ENCODE measurements around the gene LOXL1. TPM values are rescaled to one million over a fixed set of nuclear protein-coding genes. Genes with fewer than 3 reads are reported as not detected.
A peak's percentile ranks its signal among the peaks of the same experiment; 100 is the strongest.

LOXL1 gene
- total and polyA plus RNA-seq, 11 donors: 20.7 to 79.5 (median 30.4) TPM

DNA sequence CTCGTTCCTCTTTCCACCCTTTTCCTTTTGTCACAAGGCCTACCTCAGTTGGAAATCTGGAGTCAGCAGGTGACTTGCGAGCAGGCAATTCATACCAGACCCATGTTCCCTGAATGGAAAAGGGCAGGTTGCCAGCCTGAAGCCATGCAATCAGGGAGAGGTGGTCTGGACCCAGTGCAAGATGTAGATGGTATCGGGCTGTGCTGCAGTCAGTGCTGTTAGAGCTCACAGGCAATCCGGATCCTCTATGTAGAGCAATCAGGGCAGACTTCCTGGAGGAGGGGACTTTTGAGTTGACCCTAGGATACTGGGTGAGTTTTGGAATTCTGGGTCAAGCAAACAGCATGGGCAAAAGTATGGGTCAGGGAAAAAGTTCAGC lies 18.9 kb downstream of the LOXL1 start:
- Histone ChIP-seq H3K4me3 (no peak overlapping the region), H3K27ac (peak overlapping the region in 6 of 12 donors; percentile 47 to 82 (median 64)), H3K36me3 (peaks cover 0 to 41% (median 27%) of the 10 kb centered on the region in 9 donors), H3K9me3 (no peaks in the 10 kb centered on the region), H3K27me3 (no peaks in the 10 kb centered on the region), H3K4me1 (peaks cover 0 to 45% (median 17%) of the 10 kb centered on the region in 12 donors)
- intact Hi-C loops (cut with DNase I): no loop called here
- DNase-seq: no peak
- no peak for ATAC-seq
- no peak for TF ChIP-seq POLR2A (IDR thresholded peaks at IDR 0.05)
- TF ChIP-seq, protein P1, sequence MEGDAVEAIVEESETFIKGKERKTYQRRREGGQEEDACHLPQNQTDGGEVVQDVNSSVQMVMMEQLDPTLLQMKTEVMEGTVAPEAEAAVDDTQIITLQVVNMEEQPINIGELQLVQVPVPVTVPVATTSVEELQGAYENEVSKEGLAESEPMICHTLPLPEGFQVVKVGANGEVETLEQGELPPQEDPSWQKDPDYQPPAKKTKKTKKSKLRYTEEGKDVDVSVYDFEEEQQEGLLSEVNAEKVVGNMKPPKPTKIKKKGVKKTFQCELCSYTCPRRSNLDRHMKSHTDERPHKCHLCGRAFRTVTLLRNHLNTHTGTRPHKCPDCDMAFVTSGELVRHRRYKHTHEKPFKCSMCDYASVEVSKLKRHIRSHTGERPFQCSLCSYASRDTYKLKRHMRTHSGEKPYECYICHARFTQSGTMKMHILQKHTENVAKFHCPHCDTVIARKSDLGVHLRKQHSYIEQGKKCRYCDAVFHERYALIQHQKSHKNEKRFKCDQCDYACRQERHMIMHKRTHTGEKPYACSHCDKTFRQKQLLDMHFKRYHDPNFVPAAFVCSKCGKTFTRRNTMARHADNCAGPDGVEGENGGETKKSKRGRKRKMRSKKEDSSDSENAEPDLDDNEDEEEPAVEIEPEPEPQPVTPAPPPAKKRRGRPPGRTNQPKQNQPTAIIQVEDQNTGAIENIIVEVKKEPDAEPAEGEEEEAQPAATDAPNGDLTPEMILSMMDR (IDR thresholded peaks at IDR 0.05): no peak
- 80 to 84% (median 82%) methylated on average over 4 of the region's 4 CpGs for WGBS, 4 donors

DNA sequence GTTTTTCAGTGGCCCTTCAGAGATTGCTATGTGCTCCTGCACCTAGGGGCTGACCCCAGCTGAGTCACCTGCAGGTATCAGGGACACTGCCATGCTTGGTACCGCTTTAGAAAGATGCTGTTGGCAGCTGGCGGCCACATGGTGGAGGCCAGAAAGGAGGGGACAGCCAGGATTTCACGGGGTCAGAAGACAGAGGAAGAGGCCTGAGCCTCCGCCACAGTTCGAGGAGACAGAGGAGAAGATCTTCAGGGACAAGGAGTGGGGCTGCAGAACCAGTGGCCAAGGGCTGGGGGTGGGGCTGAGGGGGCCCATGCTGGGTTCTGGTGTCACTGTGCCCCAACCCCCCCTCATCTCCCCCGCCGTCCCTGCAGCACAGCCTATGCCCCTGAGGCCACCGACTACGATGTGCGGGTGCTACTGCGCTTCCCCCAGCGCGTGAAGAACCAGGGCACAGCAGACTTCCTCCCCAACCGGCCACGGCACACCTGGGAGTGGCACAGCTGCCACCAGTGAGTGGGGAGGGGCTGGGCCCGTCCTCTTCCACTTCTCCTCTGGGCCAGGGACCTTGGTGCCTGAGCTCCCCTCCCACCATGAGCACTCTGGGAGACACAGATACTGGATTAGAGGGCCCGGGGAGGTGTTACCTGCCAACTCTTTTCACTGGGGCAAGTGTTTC lies 19.9 kb downstream of the LOXL1 start:
- H3K27me3 ChIP-seq: no peaks in the 10 kb centered on the region
- TF ChIP-seq, protein P1 (IDR thresholded peaks at IDR 0.05): no peak
- TF ChIP-seq POLR2A (IDR thresholded peaks at IDR 0.05): no peak
- peak overlapping the region in 1 of 12 donors; percentile 68 for H3K27ac ChIP-seq
- no peak overlapping the region for H3K4me3 ChIP-seq
- ATAC-seq (no peak), DNase-seq (peak in 2 of 5 donors; percentile 24 to 29)
- no peaks in the 10 kb centered on the region for H3K9me3 ChIP-seq
- WGBS, 4 donors: 80 to 89% (median 88%) methylated on average over 9 to 17 of the region's 17 CpGs
- peaks cover 0 to 46% (median 15%) of the 10 kb centered on the region in 12 donors for H3K4me1 ChIP-seq
- intact Hi-C loops (cut with DNase I): no loop called here
- H3K36me3 ChIP-seq: peaks cover 0 to 41% (median 27%) of the 10 kb centered on the region in 9 donors

DNA sequence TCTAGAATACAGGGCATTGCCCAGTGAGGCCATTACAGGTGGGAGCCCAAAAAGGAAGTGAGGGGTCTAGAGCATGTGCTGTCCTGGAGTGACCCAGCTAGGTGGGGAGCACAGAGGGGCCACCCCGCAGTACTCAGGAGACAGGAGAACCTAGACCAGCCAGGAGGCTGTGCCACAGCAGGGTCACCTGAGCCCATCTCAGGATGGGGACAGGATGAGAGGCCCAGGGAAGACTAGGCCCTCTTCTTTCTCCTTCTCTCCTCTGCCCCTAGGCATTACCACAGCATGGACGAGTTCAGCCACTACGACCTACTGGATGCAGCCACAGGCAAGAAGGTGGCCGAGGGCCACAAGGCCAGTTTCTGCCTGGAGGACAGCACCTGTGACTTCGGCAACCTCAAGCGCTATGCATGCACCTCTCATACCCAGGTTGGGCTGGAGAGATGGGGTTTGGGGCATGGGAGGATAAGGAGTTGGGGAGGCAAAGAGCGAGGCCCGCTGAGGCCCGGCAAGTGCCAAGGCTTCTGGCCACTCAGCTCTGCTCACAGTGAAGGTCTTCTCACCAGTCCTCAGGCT lies 20.6 kb downstream of the LOXL1 start:
- intact Hi-C loops (cut with DNase I): no loop called here
- DNase-seq (peak in 2 of 5 donors; percentile 15 to 35), ATAC-seq (no peak)
- Histone ChIP-seq H3K4me1 (peaks cover 6 to 46% (median 18%) of the 10 kb centered on the region in 12 donors), H3K27me3 (no peaks in the 10 kb centered on the region), H3K36me3 (peaks cover 0 to 41% (median 27%) of the 10 kb centered on the region in 9 donors), H3K9me3 (no peaks in the 10 kb centered on the region), H3K4me3 (no peak overlapping the region), H3K27ac (no peak overlapping the region)
- 96 to 97% (median 97%) methylated on average over 9 of the region's 9 CpGs for WGBS, 4 donors
- TF ChIP-seq, protein P1 (IDR thresholded peaks at IDR 0.05): no peak
- no peak for TF ChIP-seq POLR2A (IDR thresholded peaks at IDR 0.05)

DNA sequence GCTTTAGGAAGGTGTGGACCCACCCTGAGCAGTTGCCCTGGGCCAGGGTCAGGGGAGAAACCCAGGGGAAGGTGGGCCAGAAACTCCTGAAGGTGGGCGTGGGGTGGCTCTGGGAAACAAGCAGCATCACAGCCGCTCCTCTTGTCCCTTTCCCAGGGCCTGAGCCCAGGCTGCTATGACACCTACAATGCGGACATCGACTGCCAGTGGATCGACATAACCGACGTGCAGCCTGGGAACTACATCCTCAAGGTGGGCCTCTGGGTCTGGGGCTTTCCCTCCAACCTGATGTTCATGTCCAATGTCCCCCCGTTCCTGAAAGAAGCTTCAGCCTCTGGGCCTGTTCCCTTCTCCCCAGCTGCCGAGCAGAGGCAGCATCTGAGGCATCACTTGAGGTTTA lies 21.4 kb downstream of the LOXL1 start:
- no peak for TF ChIP-seq POLR2A (IDR thresholded peaks at IDR 0.05)
- TF ChIP-seq, protein P1 (IDR thresholded peaks at IDR 0.05): no peak
- ATAC-seq (no peak), DNase-seq (peak in 2 of 5 donors; percentile 25 to 49)
- Histone ChIP-seq H3K4me3 (no peak overlapping the region), H3K9me3 (no peaks in the 10 kb centered on the region), H3K27ac (no peak overlapping the region), H3K36me3 (peaks cover 0 to 46% (median 27%) of the 10 kb centered on the region in 9 donors), H3K4me1 (peaks cover 9 to 48% (median 24%) of the 10 kb centered on the region in 12 donors), H3K27me3 (no peaks in the 10 kb centered on the region)
- 92 to 96% (median 93%) methylated on average over 9 of the region's 9 CpGs for WGBS, 4 donors
- intact Hi-C loops (cut with DNase I): no loop called here

Measured in heart left ventricle (tissue), 16 donors.